PC-3 (cell line): Measurements from ENCODE around the gene DNHD1.

Experiments
- EZH2phosphoT487 ChIP-seq: fragments of 300-600 bp; sonication (generic); IDR thresholded peaks from 2 replicates; pipeline ENCODE4 v1.6.1; 2018; ENCODE audit warnings: mild to moderate bottlenecking, antibody characterized with exemption, low read length, borderline replicate concordance
- TF ChIP-seq, protein P1 (sequence below): fragments of 300-600 bp; sonication (generic); conservative IDR thresholded peaks from 2 replicates; pipeline ENCODE4 v1.5.1; 2017; ENCODE audit warnings: antibody characterized with exemption, low read depth, mild to moderate bottlenecking, low read length

DNA sequence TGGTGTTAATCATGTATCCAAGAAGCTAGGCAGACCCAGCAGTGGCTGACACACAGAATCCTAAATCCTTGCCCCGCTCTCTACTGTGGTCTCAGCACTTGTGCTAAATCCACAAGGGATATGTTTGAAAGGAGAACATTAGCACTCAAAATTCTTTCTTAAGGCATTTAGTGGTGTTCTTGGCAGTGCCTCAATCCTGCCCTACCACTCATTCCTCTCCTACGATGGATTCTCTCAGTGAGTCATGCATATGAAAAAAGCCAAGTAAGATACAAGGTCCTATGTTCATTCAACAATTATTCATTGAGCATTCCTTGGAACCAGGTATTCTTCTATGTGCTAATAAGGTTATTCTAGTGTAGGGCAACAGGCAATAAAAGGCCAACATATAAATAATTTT, 75.1 kb downstream of the DNHD1 start:
- TF ChIP-seq, protein P1, sequence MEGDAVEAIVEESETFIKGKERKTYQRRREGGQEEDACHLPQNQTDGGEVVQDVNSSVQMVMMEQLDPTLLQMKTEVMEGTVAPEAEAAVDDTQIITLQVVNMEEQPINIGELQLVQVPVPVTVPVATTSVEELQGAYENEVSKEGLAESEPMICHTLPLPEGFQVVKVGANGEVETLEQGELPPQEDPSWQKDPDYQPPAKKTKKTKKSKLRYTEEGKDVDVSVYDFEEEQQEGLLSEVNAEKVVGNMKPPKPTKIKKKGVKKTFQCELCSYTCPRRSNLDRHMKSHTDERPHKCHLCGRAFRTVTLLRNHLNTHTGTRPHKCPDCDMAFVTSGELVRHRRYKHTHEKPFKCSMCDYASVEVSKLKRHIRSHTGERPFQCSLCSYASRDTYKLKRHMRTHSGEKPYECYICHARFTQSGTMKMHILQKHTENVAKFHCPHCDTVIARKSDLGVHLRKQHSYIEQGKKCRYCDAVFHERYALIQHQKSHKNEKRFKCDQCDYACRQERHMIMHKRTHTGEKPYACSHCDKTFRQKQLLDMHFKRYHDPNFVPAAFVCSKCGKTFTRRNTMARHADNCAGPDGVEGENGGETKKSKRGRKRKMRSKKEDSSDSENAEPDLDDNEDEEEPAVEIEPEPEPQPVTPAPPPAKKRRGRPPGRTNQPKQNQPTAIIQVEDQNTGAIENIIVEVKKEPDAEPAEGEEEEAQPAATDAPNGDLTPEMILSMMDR, result no peak
- no peak for TF ChIP-seq EZH2phosphoT487
